OCI-LY1 (cell line): ENCODE measurements around the gene CREB3.

ENCODE experiments used
- H2AFZ ChIP-seq: fragments of 200-600 bp; sonication (generic), shearing (Covaris generic); 2 replicates; pipeline ENCODE4 v1.6.0; 2014; ENCODE audit warnings: antibody characterized with exemption, mild to moderate bottlenecking, low read length
- H3F3A ChIP-seq: fragments of 200-600 bp; sonication (generic), shearing (Covaris generic); 2 replicates; pipeline ENCODE4 v1.6.0; 2014; ENCODE audit warnings: mild to moderate bottlenecking, antibody characterized with exemption, low read length, moderate library complexity; ENCODE audit not compliant: insufficient read depth
- H3K27ac ChIP-seq: fragments of 200-600 bp; sonication (generic); 2 replicates; pipeline ENCODE4 v1.5.1; 2014; ENCODE audit warnings: low read length, mixed run types, mild to moderate bottlenecking, low read depth; ENCODE audit not compliant: poor library complexity, severe bottlenecking
- H3K27me3 ChIP-seq: fragments of 200-600 bp; sonication (generic); 2 replicates; pipeline ENCODE4 v1.6.0; 2014; ENCODE audit warnings: antibody characterized with exemption, mild to moderate bottlenecking, low read length, moderate library complexity; ENCODE audit not compliant: insufficient read depth
- H3K36me3 ChIP-seq: fragments of 200-600 bp; sonication (generic); 2 replicates; pipeline ENCODE4 v1.6.1; 2014; ENCODE audit warnings: mild to moderate bottlenecking, antibody characterized with exemption, low read length, moderate library complexity, mixed read lengths; ENCODE audit not compliant: insufficient read depth
- H3K4me1 ChIP-seq: fragments of 200-600 bp; sonication (generic); 2 replicates; pipeline ENCODE4 v1.5.1; 2014; ENCODE audit warnings: mild to moderate bottlenecking, low read length, moderate library complexity; ENCODE audit not compliant: insufficient read depth, severe bottlenecking
- H3K4me2 ChIP-seq: fragments of 200-600 bp; sonication (generic), shearing (Covaris generic); 2 replicates; pipeline ENCODE4 v1.6.1; 2014; ENCODE audit warnings: low read length
- H3K4me3 ChIP-seq: fragments of 200-600 bp; sonication (generic); 2 replicates; pipeline ENCODE4 v1.5.1; 2014; ENCODE audit warnings: low read length, low read depth, mild to moderate bottlenecking, mixed read lengths; ENCODE audit not compliant: poor library complexity, severe bottlenecking
- H3K79me2 ChIP-seq: fragments of 200-600 bp; shearing (Covaris generic); 2 replicates; pipeline ENCODE4 v1.6.1; 2016; ENCODE audit warnings: mixed run types, low read length, mixed read lengths; ENCODE audit not compliant: insufficient read depth
- H3K9ac ChIP-seq: fragments of 200-600 bp; sonication (generic), shearing (Covaris generic); 2 replicates; pipeline ENCODE4 v1.6.1; 2014; ENCODE audit warnings: mild to moderate bottlenecking, low read length, mixed read lengths
- H3K9me2 ChIP-seq: fragments of 200-600 bp; sonication (generic), shearing (Covaris generic); 2 replicates; pipeline ENCODE4 v1.6.1; 2014; ENCODE audit warnings: low read depth, mild to moderate bottlenecking, low read length, mixed read lengths
- H3K9me3 ChIP-seq: fragments of 200-600 bp; shearing (Covaris generic); 2 replicates; pipeline ENCODE4 v1.6.1; 2014; ENCODE audit warnings: low read length, mixed read lengths
- H4K20me1 ChIP-seq: fragments of 200-600 bp; sonication (generic), shearing (Covaris generic); 2 replicates; pipeline ENCODE4 v1.6.0; 2016; ENCODE audit warnings: mild to moderate bottlenecking, low read length; ENCODE audit not compliant: insufficient read depth
- EZH2 ChIP-seq: fragments of 200-600 bp; sonication (generic), shearing (Covaris generic); IDR thresholded peaks from 2 replicates; pipeline ENCODE4 v1.8.0; 2017; ENCODE audit warnings: borderline replicate concordance, mixed run types, mild to moderate bottlenecking, antibody characterized with exemption, low read length, moderate library complexity, mixed read lengths
- TF ChIP-seq, protein P1 (sequence below): fragments of 200-600 bp; sonication (generic), shearing (Covaris generic); IDR thresholded peaks from 2 replicates; pipeline ENCODE4 v1.5.1; 2017; ENCODE audit warnings: mild to moderate bottlenecking, antibody characterized with exemption, low read length, moderate library complexity, mixed read lengths

CREB3 gene

DNA sequence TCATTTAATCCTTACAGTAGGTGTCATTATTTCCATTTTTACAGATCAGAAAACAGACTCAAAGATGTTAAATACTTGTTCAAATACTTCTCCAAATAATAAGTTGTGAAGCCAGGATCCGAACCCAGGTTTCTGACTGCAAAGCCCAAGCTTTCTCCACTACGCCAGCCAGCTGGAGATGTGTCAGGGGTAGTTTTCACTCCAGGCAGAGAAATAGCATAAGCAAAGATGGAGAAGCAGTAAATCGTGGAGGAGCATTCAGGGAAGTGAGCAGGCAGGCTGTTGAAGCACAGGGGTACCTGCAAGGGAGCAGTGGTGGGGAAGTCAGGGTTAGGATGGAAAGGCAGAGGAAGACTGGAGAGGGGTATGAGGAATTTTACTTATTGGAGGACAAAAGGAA is 3.4 kb upstream of the CREB3 start:
- Histone ChIP-seq H3F3A (no peaks in the 10 kb centered on the region), H3K9ac (peak overlapping the region; percentile 27; the same call in 1 of the 2 replicates), H4K20me1 (no peaks in the 10 kb centered on the region), H3K27ac (peak overlapping the region; percentile 67), H3K79me2 (peaks cover 28% of the 10 kb centered on the region), H3K4me1 (peaks cover 56% of the 10 kb centered on the region), H3K9me2 (no peaks in the 10 kb centered on the region), H3K27me3 (no peaks in the 10 kb centered on the region), H3K9me3 (no peaks in the 10 kb centered on the region), H3K4me3 (peak overlapping the region; percentile 96), H3K4me2 (peak overlapping the region; percentile 94), H3K36me3 (peaks cover 15% of the 10 kb centered on the region), H2AFZ (no peak overlapping the region)
- TF ChIP-seq, protein P1, sequence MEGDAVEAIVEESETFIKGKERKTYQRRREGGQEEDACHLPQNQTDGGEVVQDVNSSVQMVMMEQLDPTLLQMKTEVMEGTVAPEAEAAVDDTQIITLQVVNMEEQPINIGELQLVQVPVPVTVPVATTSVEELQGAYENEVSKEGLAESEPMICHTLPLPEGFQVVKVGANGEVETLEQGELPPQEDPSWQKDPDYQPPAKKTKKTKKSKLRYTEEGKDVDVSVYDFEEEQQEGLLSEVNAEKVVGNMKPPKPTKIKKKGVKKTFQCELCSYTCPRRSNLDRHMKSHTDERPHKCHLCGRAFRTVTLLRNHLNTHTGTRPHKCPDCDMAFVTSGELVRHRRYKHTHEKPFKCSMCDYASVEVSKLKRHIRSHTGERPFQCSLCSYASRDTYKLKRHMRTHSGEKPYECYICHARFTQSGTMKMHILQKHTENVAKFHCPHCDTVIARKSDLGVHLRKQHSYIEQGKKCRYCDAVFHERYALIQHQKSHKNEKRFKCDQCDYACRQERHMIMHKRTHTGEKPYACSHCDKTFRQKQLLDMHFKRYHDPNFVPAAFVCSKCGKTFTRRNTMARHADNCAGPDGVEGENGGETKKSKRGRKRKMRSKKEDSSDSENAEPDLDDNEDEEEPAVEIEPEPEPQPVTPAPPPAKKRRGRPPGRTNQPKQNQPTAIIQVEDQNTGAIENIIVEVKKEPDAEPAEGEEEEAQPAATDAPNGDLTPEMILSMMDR, result no peak
- TF ChIP-seq EZH2, result no peak

DNA sequence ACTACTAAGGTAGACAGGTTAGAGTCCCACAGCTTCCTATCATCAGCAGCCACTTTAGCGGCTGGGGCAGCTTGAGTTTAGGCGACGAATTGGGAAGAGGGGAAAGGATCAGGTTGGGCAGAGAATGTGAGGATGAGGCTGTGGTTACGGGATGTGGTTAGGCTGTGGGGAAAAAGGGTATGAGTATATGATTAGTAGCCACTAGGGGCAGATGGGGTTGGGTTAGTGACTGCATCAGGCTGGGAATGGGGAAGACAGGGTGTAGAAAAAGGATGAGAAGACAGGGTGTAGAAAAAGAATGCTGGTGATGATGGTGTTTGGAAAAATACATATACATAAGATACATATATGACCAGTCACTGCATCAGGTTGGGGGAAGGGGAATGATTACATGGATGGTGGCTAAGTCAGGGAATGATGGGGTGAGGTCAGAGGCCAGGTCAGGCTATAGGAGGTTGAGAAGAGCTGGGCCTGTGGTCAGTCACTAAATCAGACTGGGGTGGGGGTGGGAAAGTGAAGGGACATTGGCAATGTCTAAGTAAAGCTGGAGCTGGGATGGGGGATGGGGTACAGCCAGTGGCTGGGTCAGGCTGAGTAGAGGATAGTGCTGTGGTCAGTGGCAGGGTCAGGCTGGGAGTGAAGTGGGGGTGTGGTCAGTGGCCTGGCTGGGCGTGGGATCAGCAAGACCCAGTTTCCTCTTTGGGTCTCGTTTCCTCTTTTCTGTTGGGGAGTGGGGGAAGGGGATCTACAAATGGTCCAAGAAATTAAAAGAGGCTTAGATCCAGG is 2.6 kb upstream of the CREB3 start:
- H3K4me3 ChIP-seq, result peak overlapping the region; percentile 96
- H3F3A ChIP-seq, result no peaks in the 10 kb centered on the region
- H3K27ac ChIP-seq, result no peak overlapping the region

DNA sequence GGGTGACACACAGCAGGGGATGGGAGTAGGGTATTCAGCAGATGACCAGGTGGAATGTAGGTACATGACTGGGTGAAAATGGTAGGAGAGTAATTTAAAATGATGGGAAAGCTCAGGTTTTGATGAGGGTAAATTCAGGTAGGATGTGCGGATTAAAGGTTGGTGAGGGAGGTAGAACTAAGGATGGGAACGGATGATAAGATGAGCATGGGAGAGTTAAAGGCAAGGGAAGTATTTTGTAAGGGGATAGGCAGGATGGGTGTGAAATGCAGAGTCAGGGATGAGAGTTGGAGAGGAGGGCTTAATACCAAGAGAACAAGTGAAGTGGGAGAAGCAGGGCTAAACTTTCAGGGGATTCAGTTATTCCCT is 2.0 kb upstream of the CREB3 start:
- no peaks in the 10 kb centered on the region for H3F3A ChIP-seq
- no peaks in the 10 kb centered on the region for H4K20me1 ChIP-seq
- no peak overlapping the region for H2AFZ ChIP-seq
- no peaks in the 10 kb centered on the region for H3K9me2 ChIP-seq
- H3K4me1 ChIP-seq, result peaks cover 56% of the 10 kb centered on the region
- H3K27ac ChIP-seq, result no peak overlapping the region
- TF ChIP-seq, protein P1, result no peak
- TF ChIP-seq EZH2, result no peak
- H3K4me3 ChIP-seq, result peak overlapping the region; percentile 96
- peaks cover 9% of the 10 kb centered on the region; the same call in 1 of the 2 replicates for H3K36me3 ChIP-seq
- H3K27me3 ChIP-seq, result no peaks in the 10 kb centered on the region
- H3K4me2 ChIP-seq, result peak overlapping the region; percentile 94
- H3K9ac ChIP-seq, result peak overlapping the region; percentile 95; the same call in 1 of the 2 replicates
- peaks cover 28% of the 10 kb centered on the region for H3K79me2 ChIP-seq
- no peaks in the 10 kb centered on the region for H3K9me3 ChIP-seq

More for the DNA sequence above, 2.6 kb upstream of the CREB3 start:
- H3K27me3 ChIP-seq, result no peaks in the 10 kb centered on the region
- no peaks in the 10 kb centered on the region for H3K9me3 ChIP-seq
- peaks cover 28% of the 10 kb centered on the region for H3K79me2 ChIP-seq
- peaks cover 9% of the 10 kb centered on the region for H3K36me3 ChIP-seq
- H3K4me2 ChIP-seq, result peak overlapping the region; percentile 94
- H3K9ac ChIP-seq, result peak overlapping the region; percentile 0; the same call in 1 of the 2 replicates
- H3K4me1 ChIP-seq, result peaks cover 56% of the 10 kb centered on the region
- no peak for TF ChIP-seq EZH2
- TF ChIP-seq, protein P1, result peak; percentile 64
- no peaks in the 10 kb centered on the region for H4K20me1 ChIP-seq
- no peaks in the 10 kb centered on the region for H3K9me2 ChIP-seq
- H2AFZ ChIP-seq, result no peak overlapping the region
